Keratinocyte (primary cell): Measurements from ENCODE around the gene APBB2.

Experiments used
- CTCF ChIP-seq, 3 experiments: IDR thresholded peaks in 1 of 3; conservative IDR thresholded peaks in 1 of 3; optimal IDR thresholded peaks in 1 of 3; 2 replicates in 2 of 3; 3 replicates in 1 of 3; pipeline versions ENCODE3 to v1.5.1; 2011; ENCODE audit warnings: low read length in 3 of 3, mild to moderate bottlenecking in 3 of 3, moderate library complexity in 2 of 3, control low read depth in 1 of 3, inconsistent platforms in 1 of 3; ENCODE audit not compliant: insufficient read depth in 2 of 3; ENCODE audit errors: extremely low read depth in 1 of 3
- EZH2 ChIP-seq: IDR thresholded peaks from one replicate; pipeline ENCODE4 v1.6.1; 2012; ENCODE audit warnings: inconsistent platforms, mild to moderate bottlenecking, low read length, moderate library complexity

DNA sequence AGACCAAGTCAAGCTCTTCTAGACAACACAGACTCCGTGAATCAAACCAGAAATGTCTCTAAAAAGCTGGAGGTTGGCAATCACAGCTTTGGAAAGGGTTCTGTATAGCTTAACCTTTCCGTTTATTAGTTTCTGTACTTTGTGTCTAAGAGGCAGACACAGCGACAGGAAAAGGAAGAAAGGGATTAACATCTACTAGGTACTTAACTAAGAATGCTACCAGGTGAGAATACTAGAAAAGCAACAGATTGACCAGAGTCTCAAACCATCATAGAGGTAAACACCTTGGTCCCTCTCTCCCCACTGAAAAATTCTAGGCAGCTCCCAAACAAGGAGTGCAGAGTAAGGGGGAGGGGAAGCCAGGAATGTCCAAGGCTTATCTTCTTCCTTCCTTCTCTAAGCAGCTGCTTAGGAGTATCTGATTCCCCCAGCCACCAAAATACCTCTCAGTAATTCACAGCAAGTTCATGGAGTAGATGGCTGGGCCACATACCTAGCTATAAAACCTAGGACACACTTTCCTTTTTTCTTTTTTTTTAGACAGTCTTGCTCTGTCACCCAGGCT, 80.8 kb downstream of the APBB2 start:
- TF ChIP-seq CTCF (optimal IDR thresholded peaks at IDR 0.05 in 1 of 3, IDR thresholded peaks at IDR 0.05 in 1 of 3, conservative IDR thresholded peaks at IDR 0.05 in 1 of 3; ENCODE audit: extremely low read depth in 1 of 3, insufficient read depth in 2 of 3, low read length in 3 of 3) (no peak), EZH2 (no peak)
